ENCODE results near the gene KDM6A. TPM values are rescaled to one million over a fixed set of nuclear protein-coding genes. Genes with fewer than 3 reads are reported as not detected.
"Not testable (repeated sequence)": the region's sequence is repeated elsewhere in the genome, so short reads cannot be mapped to it uniquely, and the experiment has no call there.

The KDM6A gene
- total and polyA plus RNA-seq, 2 of the 13 experiments (the other 11 are each of a cell fraction or from before 2014, with no cell fraction given) = 16.7 to 18.2 TPM

DNA sequence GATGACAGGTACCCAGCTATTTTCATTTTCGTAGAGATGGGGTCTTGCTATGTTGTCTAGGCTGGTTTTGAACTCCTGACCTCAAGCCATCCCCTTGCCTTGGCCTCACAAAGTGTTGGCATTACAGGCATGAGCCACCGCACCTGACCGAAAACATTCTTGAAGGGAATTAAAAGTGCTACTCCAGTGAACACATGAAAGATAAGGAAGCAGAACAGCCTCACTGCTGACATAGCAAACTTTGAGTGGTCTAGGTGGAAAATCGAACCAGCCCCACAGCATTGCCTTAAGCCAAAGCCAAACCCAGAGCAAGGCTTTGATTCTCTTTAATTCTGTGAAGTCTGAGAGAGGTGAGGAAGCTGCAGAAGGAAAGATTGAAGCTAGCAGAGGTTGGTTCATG, 65.1 kb downstream of the KDM6A start:
- no peak overlapping the region for H3K4me2 ChIP-seq (ENCODE audit: low read depth, low read length)
- BruUV-seq (replicated peaks) = no TSS peak
- no peak for ATAC-seq

DNA sequence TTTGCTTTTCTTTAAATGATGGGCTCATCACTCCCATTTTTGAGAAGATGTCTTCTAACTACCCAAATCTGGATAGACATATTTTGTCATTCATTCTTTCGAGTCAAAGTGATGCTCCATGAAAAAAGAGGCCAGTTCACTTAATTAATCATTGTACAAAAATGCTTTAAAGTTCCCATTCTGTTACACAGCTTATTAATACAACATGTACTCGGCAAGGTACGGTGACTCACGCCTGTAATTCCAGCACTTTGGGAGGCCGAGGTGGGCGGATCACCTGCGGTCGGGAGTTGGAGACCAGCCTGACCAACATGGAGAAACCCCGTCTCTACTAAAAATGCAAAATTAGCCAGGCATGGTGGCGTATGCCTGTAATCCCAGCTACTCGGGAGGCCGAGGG, 67.6 kb downstream of the KDM6A start:
- intact Hi-C loops (cut with micrococcal nuclease; ENCODE audit: unreplicated experiment) = loop anchor here (10.0 kb wide), 1 partner anchor 66 kb away; the partner anchor contains the start of gene KDM6A

More for the DNA sequence above, 65.1 kb downstream of the KDM6A start:
- peaks cover 83% of the 10 kb centered on the region for H3K79me2 ChIP-seq (ENCODE audit: insufficient read depth, low read length)
- CTCF ChIA-PET (ENCODE audit: low intra/inter-chr PET ratio, low total read pairs) = no interaction called here
- no peak overlapping the region for H3K9ac ChIP-seq (ENCODE audit: insufficient read depth, low read depth, low read length)
- no peaks in the 10 kb centered on the region for H3K9me3 ChIP-seq (ENCODE audit: low read length)
- H3K36me3 ChIP-seq (replicated peaks in 1 of 2; ENCODE audit: control insufficient read depth in 1 of 2, insufficient read depth in 2 of 2, low read length in 2 of 2) = no peaks in the 10 kb centered on the region
- FAIRE-seq (no peak), DNase-seq (ENCODE audit: low spot score) (no peak)
- in situ Hi-C loops (cut with HindIII; ENCODE audit: extremely low pct_ligation_motif_present, low pct_unique_long_range_greater_than_20kb) (no loop called here), intact Hi-C loops (cut with micrococcal nuclease; ENCODE audit: unreplicated experiment) (no loop called here)
- 100% methylated on average over 1 of the region's 4 CpGs for WGBS (ENCODE audit: low lambda C conversion rate)
- POLR2A ChIA-PET = no interaction called here
- H3K27ac ChIP-seq (ENCODE audit: extremely low read length, insufficient read depth, low read length) = no peak overlapping the region
- H4K20me1 ChIP-seq (ENCODE audit: insufficient read depth, low read length) = peaks cover 26% of the 10 kb centered on the region; the same call in 1 of the 2 replicates
- H3K4me3 ChIP-seq (replicated peaks in 1 of 3; ENCODE audit: insufficient read depth in 1 of 3, low read depth in 2 of 3, low read length in 3 of 3) = no peak overlapping the region
- TF ChIP-seq TBX3 (IDR thresholded peaks at IDR 0.05; ENCODE audit: borderline replicate concordance) (no peak), GATA4 (IDR thresholded peaks at IDR 0.05; ENCODE audit: borderline replicate concordance, low read depth) (no peak), FOXO1 (CRISPR knock-in tag; IDR thresholded peaks at IDR 0.05) (no peak), ZNF143 (CRISPR knock-in tag; IDR thresholded peaks at IDR 0.05) (no peak)
- H3K4me1 ChIP-seq (ENCODE audit: insufficient read depth, low read length) = peaks cover 51% of the 10 kb centered on the region
- H2AFZ ChIP-seq (ENCODE audit: low read length) = no peak overlapping the region
- H3K27me3 ChIP-seq (ENCODE audit: control insufficient read depth in 1 of 2, insufficient read depth in 2 of 2, low read length in 2 of 2) = no peaks in the 10 kb centered on the region

More for the DNA sequence above, 67.6 kb downstream of the KDM6A start:
- H3K4me3 ChIP-seq (replicated peaks in 1 of 3; ENCODE audit: insufficient read depth in 1 of 3, low read depth in 2 of 3, low read length in 3 of 3); H3K36me3 ChIP-seq (replicated peaks in 1 of 2; ENCODE audit: control insufficient read depth in 1 of 2, insufficient read depth in 2 of 2, low read length in 2 of 2); H3K9me3 ChIP-seq (ENCODE audit: low read length); DNase-seq (ENCODE audit: low spot score); BruUV-seq (replicated peaks); ATAC-seq; H3K4me2 ChIP-seq (ENCODE audit: low read depth, low read length); CTCF ChIA-PET (ENCODE audit: low intra/inter-chr PET ratio, low total read pairs); H3K27ac ChIP-seq (ENCODE audit: extremely low read length, insufficient read depth, low read length); in situ Hi-C loops (cut with HindIII; ENCODE audit: extremely low pct_ligation_motif_present, low pct_unique_long_range_greater_than_20kb); H3K27me3 ChIP-seq (ENCODE audit: control insufficient read depth in 1 of 2, insufficient read depth in 2 of 2, low read length in 2 of 2); H3K9ac ChIP-seq (ENCODE audit: insufficient read depth, low read depth, low read length); FAIRE-seq; H2AFZ ChIP-seq (ENCODE audit: low read length); POLR2A ChIA-PET: not testable (repeated sequence)
- Histone ChIP-seq H4K20me1 (ENCODE audit: insufficient read depth, low read length) (peaks cover 12% of the 10 kb centered on the region; the same call in 1 of the 2 replicates), H3K4me1 (ENCODE audit: insufficient read depth, low read length) (peaks cover 37% of the 10 kb centered on the region), H3K79me2 (ENCODE audit: insufficient read depth, low read length) (peaks cover 84% of the 10 kb centered on the region)
- WGBS (ENCODE audit: low lambda C conversion rate) = 97% methylated on average over 11 of the region's 12 CpGs
